GM19023 (cell line): ENCODE measurements around the gene C2orf81.
"Not testable (repeated sequence)": the region's sequence is repeated elsewhere in the genome, so short reads cannot be mapped to it uniquely, and the experiment has no call there.

Experiments used
- ATAC-seq: cut with Tn5 transposase; IDR thresholded peaks from one replicate; pipeline ENCODE4 v1.9.1; 2021; ENCODE audit warnings: mild to moderate bottlenecking, moderate library complexity; ENCODE audit not compliant: unreplicated experiment

Gene C2orf81

DNA sequence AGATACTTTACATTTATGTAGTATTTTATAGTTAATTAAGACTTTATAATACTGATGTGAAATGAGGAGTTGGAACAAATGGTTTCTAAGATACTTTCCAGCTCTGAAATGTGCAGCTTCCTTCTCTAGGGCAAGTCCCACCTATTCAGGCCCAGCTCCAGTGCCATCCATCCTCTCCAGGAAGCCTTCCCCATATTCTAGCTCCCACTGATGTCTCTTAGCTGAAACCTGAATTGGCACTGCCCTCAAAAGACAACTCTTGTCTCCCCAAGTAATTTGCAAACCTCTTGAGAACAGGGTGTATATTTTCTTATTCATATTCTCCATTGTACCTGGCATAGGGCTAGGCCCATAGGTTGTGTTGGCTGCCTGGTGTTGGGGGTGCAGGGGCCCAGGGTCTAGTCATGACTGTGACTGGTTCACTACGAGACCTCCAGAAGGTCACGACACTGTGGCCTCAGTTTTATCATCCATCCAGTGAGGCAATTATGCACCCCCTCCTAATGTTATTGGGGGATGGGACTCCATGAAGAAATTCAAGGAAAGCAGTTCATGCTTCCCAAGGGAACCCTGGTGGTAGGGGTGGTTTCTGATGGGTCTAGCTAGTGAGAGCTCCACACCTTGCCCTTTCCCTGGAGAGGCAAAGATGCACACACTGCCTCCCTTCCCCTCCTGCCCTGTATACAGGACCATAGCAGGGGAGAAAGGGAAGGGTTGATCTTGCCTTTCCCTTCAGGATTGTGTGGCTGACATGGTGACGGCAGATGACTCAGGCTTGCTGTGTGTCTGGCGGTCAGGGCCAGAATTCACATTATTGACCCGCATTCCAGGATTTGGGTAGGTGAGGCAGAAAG is 2.9 kb upstream of the C2orf81 start:
- ATAC-seq, result no peak

DNA sequence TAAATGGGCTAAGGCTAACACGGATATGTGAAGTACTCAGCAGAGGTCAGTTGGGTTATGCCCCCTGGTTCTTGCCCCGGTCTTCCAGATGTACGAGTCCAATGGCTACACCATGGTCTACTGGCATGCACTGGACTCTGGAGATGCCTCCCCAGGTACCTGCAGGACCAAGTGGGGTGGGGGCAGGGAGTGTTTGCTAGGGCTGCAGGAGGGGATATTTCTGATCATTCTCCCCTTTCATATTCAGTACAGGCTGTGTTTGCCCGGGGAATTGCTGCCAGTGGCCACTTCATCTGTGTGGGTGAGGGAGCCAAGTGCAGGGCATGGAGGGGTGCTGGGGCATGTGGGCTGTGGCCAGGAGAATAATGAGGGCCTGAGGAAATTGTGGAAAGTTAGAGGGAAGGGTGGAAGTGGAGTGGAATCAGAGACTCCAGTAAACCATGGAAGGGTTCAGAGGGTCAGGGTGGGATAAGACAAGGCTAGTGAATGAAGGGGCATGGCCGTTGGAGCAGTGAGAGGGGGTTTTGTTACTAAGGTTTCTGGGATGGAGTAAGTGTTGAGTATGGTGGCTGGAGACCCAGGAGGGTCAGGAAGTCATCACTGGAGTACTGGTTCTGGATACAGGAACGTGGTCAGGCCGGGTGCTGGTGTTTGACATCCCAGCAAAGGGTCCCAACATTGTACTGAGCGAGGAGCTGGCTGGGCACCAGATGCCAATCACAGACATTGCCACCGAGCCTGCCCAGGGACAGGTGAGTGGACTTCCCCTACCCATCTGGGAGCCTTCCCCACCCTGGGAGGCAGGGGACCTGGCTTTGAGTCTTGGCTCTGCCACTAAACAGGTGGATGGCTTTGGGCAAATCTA is 2.0 kb upstream of the C2orf81 start:
- ATAC-seq, result no peak

DNA sequence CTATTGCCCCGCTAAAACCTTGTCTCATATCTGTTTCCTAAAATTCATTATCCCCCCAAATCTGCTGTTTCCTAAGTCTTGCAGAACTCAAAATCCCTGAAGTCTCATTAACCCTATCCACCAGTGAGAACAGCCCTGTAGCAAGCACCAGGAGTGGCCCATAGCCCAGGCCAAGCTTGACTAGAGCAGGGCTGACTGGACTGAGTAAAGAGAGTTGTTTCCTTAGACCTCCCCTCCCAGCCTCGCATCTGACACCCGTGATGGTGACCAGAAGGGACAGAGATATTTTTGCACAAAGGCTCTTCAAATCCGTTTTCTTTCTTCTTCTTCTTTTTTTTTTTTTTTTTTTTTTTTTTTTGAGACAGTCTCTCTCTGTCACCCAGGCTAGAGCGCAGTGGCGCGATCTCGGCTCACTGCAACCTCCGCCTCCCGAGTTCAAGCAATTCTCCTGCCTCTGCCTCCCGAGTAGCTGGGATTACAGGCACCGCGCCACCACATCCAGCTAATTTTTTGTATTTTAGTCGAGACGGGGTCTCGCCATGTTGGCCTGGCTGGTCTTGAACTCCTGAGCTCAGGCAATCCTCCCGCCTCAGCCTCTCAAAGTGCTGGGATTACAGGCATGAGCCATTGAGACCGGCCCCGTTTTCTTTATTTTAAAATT is 846 bp downstream of the C2orf81 start:
- ATAC-seq, result not testable (repeated sequence)

DNA sequence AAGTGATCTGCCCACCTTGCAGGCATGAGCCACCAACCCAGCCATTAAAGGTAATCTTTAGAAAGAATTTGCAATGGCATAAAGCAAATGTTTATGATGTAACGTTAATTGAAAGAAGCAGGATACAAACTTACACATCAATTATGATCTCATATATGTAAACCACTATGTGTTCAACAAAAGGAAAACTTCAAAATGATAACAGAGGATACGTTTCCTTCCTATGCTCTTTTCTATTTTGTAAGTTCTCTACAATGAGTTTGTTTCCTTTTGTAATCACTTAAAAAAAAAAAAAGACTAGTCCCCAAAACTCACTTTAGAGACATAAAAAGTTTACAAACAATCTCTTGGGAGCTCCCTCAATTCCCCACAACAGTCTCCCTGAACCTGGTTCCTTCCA is 1.4 kb downstream of the C2orf81 start:
- no peak for ATAC-seq

DNA sequence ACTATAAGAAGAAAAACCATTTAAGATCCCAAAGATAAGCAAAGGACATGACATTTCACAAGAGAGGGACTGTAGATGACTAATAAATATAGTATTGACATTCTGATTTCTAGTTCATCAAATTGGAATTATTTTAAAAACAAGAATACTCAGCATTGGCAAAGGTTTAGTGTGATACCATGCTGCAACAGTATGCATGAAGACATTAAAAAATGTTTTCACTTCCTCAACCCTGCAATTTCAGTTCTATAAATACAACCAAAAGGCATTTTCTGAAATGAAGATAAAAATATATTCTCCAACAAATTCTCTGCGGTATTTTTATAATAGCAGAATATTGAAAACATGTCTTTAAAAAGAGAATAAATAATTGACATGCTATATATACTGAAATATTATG is 2.1 kb downstream of the C2orf81 start:
- ATAC-seq, result no peak

DNA sequence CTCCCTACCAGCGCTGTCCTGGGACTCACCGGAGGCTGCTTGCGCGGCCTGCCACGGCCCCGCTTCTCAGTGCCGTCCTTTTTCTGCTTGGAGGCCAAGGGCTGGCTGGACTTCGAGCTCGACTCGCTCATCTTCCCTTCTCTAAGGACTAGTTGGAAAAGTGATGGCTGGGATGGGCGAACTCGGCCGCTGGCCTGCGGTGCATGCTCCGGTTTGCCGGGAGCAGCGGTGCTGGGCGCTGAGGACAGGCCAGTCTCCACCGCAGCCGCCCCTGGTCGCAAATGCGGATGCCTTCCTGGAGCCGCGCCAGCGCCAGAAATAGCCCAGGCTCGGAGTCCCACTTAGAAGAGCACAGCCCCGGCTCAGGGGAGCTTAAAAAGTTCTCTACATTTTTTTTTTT is 3.1 kb downstream of the C2orf81 start:
- ATAC-seq, result no peak

DNA sequence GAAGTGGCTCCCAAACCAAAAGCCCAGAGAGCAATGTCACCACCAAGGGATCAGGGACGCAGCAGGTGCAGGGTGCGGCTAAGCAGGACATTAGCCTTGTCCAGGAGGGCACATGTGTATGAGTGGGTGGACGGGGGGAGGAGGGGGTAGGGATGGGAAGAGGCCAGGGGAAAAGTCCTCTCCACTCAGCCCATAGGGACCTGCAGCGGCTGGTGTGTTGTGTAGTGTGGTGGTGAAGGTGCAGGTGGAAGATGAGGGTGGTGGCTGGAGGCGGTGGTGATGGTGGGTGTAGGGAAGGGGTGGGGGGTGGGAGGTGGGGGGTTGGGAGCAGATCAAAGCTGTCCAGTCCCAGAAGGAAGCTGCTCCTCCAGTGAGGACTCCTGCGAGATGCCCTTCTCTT is 3.7 kb downstream of the C2orf81 start:
- no peak for ATAC-seq

DNA sequence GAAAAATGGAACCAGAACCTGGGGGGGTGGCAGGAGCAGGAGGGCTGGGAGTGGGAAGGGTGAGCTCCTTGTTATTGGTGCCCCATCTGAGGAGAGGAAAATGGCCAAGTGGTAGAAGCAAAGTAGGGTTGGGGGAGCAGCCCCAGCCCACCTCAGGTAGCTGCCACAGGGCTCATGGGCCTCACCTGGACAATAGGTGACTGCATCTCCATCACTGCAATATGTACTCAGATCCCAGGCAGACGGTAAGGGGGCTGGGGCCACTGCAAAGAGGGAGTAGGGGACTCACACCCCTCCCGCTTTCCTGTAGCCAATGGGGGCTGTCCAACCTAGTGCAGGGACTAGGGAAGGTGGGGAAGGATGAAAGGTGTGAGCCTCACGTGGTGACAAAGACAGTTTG is 4.2 kb downstream of the C2orf81 start:
- ATAC-seq, result no peak

DNA sequence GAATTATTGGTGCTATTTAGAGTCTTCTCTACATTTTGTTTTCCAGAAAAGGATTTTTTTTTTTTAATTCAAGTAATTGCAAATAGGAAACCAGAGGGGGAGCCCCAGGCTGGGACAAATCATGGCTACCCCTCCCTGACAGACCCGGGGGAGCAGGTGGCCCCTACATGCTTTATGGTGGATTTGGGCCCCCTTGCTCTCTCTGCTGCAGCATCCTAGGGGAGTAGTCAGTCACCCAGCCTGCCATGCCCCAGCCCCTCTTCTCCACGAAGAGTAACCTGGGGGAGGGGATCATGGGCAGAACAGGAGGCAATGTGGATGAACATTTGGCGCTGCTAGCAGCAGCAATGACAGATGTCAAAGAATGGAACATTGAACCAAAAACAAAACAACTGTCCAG is 4.6 kb downstream of the C2orf81 start:
- ATAC-seq, result no peak

DNA sequence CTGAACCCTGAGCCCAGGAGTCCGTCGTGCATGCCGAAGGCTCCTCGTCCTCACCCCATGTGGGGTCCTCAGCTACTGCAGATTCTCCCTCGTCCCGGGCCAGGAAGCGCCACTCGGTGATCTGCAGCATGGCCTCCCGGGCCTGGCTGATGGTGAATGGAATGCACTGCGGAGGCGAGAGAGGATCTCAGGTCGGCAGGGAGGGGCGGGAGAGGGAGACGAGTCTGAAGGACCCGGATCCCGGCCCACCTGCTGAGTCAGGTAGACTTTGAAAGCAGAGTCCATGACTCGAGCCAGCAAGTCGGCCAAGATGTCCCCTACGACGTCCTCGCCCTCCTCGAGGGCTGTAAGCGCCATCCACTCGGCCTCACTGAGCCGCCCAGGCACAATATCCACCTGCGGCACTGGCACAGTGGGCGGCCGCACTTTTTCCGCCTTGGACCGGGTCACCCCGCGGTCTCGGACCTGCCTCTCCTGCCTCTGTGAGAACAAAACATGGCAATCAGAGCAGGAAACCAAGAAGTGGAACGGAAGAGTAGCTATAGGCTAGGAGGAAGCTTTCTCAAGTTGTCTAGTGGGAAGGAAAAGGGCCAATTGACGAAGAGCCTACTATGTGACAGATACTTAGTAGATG is 5.5 kb downstream of the C2orf81 start:
- no peak for ATAC-seq

DNA sequence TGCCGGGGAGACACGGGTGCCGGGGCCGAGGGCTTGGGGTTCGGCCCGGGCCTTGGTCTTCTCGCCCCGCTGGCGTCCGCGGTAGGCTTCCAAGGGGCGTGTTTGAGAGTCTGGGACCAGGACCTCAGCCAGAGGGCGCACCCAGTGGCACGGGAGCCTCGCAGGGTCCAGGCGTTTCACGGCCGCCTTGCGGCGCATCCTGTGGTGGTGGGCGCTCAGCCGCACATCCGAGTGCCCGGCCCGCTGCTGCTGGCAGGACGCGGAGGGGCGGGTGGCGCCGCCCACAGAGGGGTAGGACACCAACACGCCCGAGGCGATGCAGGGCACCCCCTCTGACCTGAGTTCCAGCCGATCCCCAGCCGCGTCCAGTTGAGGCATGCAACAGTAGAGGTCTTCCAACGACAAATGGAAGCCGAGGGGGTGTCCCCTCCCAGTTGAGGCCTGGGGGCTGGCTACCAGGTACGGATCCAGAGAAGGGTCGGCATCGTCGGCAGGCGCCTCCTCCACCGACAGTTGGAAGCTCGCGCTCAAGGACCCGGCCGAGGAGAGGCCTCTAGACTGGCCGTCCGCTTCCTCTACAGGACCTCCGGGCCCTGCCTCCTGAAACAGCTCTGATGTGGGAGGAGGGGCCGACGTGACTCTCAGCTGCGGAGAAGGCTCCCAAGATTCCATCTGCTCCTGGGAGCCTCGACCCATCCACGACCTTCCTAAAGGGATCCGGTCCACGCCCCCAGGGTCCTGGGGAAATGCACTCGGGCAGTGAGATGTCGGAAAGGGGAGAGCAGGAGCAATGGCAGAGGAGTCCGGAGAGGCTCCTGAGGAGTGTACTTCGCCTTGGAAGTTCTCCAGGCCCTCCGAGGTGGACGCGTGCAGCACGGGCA is 6.3 kb downstream of the C2orf81 start:
- no peak for ATAC-seq

DNA sequence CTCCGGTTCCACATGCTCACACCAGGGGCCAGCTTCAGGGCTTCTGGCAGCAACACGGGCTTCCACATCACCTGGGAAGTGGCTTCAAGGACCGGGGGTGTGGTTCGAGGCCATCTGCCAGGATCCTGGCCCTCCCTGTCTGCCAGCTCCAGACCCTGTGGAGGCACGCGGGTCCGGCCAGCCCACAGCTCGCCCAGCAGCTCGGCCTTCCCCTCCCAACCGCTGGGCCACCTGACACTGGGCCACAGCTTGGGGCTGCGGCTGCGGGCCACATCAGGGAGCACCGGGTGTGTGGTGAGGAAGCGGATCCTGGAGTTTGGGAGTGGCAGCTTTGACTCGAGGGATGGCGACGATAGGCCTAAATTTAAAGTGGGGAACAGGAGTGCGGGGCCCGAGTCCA is 7.0 kb downstream of the C2orf81 start:
- no peak for ATAC-seq

DNA sequence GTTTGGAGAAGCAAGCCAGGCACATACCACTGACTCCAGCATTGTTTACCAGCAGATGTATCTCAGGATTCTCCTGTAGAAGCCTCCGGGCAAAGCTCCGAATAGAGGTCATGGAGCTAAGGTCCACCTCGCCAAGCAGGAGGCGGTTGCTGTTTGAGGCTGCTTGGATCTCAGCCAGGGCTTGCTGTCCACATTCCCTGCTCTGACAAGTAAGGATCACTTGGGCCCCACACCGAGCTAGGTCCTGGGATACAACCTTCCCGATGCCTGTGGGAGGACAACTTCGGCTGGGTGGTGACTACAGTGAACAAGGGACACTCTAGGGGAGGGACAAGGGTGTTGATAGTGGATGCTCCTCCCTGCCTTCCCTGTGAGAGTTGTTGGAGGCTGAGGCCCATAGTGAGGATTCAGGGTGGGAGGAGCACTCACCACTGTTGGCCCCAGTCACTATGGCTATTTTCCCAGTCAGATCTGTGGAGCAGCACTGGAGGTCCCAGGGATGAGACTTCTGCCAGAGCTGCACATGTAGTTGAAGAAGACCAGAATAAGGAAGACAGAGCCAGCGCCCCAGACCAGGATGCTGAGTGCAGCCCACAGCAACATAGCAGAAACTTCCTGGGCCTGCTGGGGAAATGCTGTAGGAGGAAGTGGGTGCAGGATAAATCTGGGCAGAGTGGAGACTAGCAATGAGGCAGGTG is 8.3 kb downstream of the C2orf81 start:
- ATAC-seq, result no peak

DNA sequence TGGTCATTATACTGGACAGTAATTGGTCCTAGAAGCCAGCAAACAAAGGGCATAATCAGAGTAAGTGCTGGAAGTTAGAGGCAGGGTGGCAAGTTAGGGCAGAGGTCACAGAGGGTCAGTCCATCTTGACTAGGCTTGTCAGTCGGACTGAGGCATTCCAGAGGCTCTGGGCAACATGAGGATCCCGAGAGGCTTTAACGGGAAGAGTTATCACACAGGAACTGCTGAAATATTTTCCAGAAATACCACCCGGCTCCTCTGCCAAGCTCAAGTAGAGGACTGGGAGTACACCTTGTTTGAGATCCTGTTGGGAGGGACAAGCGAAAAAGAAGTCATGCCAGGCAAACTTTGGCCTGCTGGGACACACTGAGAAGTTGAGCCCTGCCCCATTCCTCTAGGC is 13.7 kb downstream of the C2orf81 start:
- no peak for ATAC-seq

DNA sequence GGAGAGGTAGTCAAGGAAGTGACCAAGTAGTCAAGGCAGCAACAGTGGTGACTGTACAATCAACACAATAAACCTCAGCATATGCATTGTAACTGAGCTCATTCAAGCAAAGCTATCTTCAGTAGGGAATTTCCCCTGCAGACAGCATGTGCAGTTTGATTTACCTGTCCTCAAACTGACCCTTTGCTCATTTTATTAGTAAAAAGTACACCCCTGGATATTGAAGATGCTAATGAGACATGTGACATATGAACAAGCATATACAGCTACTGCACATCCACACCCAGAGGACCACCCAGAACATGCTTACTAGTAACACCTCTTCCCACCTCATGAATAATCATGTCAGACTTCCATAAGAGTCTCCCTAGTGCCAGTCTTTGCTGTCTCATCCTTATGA is 15.4 kb downstream of the C2orf81 start:
- ATAC-seq, result no peak

DNA sequence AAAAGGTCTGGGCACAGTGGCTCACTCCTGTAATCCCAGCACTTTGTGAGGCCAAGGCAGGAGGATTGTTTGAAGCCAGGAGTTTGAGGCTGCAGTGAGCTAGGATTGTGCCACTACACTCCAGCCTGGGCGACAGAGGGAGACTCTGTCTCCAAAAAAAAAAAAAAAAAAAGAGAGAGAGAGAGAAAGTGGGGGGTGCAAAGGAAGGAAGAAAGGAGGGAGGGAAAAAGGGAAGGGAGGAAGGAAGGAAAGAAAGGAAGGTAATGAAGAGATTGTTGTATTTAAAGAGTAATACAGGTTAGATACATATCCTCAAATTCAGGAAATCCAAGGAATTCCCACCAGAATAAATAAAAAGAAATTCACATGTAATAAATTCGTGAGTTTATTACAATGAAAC is 19.5 kb downstream of the C2orf81 start:
- no peak for ATAC-seq

DNA sequence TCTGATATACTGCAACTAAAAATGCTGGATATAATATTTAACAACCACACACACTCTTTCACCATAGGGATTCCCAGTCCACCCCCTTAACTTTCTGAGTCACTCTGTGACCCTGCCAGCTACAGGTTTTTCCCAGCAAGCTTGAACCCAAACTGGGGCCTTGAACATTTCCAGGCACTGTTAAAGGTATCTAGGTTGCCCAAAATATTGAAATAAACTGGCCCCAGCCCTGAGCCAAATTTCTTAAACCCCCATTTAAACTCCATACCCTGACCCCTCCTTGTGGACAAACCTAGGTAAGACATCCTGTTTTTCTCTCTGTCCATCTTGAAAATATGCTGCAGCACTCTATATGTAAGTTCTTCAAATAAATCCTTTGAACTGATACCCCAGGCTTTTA is 21.6 kb downstream of the C2orf81 start:
- ATAC-seq, result no peak

DNA sequence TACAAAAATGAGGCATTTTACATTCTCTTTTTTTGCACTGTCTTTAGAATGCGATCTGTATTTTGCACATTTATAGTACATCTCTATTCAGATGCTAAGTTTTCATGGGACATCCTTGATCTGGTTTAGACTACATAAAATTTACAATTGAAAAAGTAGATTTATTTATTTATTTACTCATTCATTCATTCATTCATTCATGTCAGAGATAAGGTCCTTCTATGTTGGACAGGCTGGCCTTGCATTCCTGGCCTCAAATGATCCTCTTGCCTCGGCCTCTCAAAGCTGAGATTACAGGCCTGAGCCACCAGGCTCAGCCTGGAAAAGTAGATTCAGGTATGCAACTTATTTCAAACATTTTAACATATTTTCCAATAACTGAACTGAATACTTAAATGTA is 25.3 kb downstream of the C2orf81 start:
- no peak for ATAC-seq

DNA sequence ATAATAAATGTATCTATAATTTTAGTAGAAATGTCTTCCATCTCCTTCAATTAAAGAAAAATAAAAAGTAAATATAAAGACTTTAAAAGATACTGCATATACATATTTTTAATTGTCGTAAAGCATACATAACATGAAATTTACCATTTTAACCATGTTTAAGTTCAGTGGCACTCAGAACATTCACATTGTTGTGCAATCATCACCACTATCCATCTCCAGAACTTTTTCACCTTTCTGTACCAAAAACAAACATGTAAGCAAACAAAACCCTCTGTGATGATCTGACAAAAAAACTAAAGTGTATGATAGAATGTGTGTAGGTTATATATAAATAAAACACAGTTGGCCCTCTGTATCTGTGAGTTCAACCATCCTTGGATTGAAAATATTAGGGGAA is 27.9 kb downstream of the C2orf81 start:
- ATAC-seq, result no peak

DNA sequence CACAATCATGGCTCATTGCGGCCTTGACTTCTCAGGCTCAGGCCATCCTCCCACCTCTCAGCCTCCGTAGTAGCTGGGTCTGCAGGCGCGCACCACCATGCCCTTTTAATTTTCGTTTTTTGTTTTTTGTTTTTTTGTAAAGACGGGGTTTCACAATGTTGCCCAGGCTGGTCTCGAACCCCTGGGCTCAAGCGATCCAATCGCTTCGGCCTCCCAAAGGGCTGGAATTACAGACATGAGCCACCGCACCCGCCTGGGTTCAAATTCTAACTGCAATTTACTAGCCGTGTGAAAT is 29.0 kb downstream of the C2orf81 start:
- ATAC-seq, result no peak
